NCI-H82 (cell line): ENCODE data around the gene QPCTL.

Source experiments
- DNase-seq: peaks from one replicate; lab custom pipeline; 2025; lab: John Stamatoyannopoulos, UW

The QPCTL gene

DNA sequence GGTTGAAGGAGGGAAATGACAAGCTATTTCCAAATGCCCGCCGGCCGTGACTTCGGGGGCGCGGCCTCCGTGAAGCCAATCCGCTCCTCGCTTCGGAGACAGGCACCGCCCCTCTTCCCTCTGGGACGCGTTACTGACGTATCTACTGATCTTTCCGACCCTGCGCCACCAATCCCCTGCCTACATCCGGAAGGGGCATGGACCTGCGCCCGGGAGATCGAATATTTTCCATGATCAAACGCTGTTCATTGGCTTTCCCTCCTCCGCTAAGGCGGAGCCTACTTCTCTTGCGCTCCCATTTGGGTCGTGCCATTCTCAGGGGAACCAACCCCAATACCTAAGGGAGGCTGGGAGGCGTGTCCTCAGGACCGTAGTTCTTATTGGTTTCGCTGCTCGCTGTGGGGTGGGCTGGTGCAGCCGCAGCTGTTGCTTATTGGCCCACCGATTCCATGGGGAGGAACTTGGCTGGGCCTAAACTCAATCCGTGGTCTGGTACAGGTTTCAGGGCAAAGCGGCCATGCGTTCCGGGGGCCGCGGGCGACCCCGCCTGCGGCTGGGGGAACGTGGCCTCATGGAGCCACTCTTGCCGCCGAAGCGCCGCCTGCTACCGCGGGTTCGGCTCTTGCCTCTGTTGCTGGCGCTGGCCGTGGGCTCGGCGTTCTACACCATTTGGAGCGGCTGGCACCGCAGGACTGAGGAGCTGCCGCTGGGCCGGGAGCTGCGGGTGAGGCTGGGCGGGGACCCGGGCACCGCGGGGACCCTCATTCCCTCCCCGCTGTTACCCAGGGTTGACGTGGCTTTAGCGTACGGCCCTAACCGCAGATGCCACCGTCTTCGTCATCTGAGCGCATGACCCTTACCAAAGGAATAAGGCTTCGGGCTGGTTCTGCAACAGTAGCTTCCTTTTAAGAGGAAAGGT is at the start of gene QPCTL:
TSS of gene QPCTL (plus strand) at position 480 of the 919 bp plus-strand sequence. CDS start at position 518, 38 bp downstream.
- DNase-seq: peak; percentile 100

DNA sequence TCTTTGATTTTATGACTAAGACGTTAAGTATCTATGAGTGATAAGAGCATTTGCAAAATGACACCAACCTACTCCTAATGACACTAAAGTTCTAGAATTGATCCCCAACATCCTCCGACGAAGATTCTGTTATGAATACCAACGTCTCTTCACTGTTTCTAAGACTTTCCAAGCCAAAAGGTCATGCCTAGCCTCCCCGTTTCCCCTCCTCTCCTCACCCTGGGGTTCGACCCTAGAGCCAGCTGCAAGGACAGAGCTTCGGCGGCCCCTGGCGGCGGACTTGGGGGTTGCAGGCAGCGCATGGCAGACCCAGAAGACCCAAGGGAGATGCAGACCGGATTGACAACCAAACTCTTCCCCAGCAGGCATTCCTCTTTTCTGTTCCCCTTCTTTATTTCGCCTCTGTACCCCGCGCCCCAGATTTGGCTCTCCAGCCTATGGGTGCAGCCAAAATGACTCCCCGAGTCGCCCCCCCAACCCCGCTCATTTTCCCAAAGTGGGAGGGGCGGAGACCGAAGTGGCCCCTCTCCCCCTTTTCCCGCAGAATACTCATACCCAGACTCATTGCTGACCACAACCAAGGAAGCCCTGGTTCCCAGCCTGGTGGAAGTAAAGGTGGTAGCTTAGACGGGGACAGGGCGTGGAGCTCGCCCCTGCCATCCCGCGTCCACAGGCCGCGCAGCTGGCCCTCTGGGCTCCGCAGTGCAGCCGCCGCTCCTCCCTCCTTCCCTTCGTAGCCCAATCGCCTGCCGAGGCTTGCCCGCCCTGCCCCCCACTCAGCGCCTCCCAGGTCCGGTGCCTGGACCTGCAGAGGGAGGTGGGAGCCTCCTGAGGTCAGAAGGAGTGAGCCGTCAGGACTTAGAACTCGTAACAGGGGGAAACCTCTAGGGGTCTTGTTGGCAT is 49.2 kb upstream of the QPCTL start:
- DNase-seq: peak; percentile 96

DNA sequence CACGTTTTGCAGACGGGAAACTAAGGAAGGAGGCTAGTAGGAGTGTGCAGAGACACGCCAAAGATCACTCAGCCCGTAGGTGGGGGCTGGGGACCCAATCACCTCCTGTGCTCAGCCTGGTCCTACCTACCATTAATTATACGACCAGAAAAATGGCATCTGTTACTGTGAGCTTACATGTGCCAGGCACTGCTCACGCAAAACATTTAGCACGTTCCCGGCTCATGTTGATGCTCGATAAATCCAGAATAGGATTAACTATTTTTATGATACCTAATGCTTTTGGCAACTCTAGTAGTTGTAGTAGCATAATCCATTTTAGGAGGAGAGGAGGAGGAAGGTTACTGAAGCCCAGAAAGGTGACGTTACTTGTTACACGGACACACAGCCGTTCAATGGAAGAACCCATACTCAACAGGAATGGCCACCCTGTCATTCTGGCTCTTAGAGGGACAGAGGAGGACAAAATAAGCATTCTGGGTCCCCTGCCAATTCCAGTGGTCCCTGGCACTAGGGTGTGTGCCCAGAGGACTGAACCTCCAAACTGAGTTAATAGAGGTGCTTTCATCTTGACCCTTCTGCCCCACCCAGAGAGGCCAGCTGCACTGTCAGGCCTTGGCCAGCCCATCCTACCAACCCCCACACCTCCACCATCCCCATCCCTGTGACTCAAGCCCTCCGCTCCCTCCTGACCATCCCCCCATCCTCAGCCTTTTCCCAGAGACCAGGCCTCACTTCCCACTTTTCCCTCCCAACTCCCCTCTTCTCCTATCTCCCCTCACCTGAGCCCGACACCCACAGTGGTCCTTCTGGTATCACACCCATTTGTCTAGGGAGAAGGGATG is 48.3 kb upstream of the QPCTL start:
- peak; percentile 96 for DNase-seq

DNA sequence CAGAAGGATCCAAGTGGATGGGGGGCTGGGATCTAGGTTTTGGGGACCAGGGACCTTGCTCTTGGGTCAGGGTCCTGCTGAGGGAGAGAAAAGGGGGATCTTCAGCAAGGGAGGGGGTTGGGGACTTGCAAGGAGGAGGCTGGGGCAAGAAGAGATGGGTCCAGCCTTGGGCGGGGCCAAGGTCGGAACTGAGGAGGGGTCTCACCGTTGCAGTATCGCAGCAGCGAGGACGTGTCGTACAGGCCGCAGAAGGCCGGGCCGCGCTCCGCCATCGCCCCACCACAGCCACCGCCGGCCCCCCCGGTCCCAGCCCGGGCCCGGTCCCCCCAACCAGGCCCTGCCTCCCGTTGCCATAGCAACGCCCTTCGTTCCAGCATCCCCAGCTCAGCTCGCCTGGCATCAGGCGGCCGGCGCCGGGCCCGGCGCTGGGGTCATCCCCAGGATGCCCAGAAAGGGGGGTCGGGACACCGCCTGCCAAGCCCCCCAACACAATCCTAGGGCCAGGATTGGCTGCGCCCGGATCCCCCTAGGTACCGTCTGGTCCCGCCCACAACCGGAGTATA is 47.3 kb upstream of the QPCTL start:
- no peak for DNase-seq

DNA sequence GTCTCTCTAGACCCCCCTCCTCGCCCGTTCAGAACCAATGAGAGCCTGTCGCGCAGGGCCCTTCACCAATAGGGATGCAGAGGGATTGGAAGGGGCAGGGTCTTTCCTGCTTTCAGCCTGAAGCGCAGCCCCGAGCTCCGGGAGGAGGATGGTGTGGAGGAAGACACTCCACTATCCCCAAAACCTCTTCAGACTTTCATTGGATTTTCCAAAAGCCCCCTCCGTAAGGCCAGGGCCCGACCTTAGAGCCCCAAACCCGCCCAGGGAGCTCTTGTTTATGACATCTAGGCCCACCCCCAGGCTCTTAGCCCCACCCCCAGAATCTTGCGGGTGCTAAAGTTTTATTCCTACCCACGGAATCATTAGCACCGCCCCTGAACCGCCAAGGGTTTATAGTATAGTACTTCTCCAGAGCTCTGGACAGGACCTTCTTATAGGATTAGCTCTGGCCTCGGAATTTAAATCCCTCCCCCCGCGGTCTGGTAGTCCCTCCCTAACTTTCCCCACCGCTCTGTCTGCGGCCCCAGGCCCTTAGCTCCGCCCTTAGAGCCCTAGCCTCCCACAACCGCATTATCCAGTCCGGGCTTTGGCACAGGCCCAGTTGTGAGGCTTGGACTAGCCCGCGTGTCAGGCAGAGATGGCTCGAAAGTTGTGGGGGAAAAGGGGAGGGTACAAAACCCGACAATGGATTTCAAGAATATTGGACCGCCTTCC is 46.7 kb upstream of the QPCTL start:
- peak; percentile 100 for DNase-seq

DNA sequence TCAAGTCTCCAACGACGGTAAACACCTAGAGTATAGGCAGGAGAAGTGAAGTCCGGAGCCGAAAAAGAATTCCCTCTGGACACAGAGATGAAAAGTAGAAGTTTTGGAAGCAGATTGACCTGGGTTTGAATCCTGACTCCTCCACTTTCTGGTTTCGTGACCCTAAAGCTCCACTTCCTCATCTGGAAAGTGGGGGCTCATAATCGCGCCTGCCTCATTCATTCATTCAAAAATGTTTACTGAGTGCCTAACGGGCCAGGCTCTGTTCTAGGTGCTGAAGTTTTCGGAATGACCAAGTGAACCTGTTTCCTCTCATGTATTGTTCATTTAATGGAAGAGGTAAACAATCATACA is 46.1 kb upstream of the QPCTL start:
- no peak for DNase-seq

DNA sequence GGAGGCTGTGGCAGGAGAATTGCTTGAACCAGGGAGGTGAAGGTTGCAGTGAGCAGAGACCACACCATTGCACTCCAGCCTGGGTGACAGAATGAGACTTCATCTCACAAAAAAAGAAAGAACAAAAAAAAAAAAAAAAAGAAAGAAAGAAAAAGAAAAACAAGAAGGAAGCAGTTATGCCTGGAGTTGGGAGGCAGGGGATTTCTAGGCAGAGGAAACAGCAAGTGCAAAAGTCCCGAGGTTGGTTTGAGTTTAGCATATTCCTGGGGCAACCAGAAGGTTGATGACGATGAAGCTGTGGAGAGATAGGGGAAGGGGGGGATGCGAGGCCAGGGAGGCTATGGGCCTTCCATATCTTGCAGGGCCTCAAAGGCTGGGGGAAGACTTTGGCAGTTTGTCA is 41.7 kb upstream of the QPCTL start:
- DNase-seq: no peak

DNA sequence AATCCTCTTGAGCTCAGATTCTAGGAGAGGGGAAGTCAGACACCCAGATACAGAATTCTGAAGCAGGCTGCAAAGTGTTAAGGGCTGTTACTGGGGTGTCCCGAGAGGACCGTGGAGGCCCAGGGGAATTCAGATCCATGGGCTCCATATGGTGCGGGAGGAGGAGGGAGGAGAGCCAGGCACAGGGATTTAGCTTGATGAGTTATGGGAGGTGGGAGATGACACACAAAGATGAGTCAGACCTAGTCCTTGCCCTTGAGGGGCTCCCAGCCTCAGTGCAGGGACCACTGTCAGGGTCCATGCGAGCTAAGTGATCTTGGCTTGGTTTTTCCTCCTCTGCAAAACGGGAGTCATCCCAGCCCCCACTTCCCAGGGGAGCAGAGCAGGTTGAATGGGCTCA is 38.8 kb upstream of the QPCTL start:
- DNase-seq: peak; percentile 99

DNA sequence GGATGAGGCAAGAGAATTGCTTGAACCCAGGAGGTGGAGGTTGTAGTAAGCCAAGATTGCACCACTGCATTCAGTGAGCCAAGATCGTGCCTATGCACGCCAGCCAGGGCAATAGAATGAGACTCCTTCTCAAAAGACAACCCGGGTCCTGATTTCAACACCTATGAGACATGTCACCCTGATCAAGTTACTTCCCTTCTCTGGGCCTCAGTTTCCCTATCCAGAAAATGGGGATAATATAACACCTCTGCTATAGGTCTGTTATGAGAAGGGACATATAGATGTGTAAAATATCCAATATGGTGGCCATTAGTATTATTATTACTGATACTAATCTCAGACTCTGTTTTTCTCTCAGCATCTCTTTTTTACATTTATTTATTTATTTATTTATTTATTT is 37.4 kb upstream of the QPCTL start:
- DNase-seq: no peak

DNA sequence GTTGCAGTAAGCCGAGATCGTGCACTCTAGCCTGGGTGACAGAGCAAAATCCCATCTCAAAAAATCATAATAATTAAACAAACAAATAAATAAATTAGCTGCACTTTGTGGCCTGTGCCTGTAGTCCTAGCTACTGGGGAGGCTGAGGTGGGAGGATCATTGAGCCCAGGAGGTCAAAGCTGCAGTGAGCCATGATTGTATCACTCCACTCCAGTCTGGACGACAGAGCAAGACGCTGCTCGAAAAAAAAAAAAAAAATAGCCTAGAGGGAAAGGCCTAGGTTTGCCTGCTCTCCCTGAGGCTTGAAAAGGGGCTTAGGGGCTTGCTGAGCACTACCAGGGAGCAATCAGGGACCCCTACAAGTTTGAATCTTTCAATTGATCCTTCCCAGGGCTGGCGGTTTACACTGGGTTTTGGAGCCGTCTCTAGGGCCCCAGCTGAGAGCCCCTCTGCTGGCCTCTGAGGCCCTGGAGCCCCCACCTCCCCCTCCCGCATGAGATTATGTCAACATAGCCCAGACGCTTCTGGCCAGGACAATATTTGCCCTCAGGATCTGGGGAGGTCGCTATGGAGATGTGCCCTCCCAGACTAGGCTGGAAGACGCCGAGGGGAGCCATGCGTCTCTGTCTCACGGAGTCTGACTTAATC is 34.8 kb upstream of the QPCTL start:
- DNase-seq: peak; percentile 98

DNA sequence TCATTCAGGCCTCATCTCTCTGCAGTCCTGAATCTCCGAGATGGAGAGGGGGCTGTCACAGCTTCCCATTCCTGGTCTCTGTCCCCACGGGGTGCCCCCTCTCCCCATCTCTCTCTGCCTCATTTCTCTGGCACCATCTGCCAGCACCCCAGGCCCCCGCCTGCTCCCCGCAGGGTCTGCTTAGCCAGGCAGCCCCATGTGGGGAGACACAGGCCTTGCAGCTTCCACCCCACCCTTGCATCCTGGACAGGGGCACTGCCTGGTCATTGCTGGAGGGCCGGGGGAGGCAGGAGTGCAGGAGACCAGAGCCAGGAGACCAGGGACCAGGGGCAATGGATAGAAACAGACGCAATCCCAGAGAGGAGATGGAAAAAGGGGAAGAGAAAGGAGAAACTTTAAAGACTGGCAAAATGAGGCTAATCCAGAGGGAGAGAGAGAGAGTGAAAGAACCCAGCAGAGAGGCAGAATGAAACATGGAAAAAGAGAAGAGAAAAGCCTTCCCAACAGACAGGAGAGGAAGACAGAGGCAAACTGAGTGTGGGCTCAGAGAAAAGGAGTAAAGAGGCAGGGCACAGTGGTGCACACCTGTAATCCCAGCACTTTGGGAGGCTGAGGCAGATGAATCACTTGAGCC is 33.3 kb upstream of the QPCTL start:
- DNase-seq: peak; percentile 25

DNA sequence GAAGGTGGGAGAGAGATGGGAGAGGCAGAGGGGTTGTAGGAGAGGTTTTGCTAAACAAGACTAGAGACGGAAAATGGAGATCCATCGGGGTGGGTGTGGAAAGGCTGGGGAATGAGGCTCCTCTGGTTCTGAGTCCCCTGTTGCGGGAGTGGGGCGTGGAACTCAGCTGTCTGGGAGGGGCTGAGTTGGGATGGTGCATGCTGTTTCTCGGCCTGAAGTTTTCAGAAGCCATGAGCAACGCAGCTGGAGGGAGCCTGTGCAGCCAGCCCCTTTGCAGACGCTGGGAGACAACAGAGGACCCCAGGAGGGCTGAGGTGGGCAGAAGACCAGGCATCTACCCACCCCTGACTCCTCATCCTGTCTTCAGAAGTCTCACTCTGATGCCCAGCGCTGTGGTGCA is 31.8 kb upstream of the QPCTL start:
- peak; percentile 25 for DNase-seq

DNA sequence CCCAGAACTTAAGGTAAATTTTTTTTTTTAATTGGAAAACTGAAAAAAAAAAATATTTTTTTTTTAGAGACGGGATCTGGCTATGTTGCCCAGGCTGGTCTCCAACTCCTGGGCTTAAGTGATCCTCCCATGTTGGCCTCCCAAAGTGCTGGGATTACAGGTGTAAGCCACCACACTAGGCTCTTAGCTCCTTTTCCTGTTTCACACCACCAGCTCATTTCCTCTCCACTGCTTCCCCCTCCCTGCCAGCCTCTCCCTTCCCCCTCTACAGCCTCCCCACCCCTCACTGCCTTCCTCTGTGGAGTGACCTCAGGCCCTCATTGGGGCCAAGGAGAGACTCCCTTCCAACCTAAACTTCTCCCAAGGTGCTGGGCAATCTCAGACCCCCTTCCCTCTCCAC is 28.7 kb upstream of the QPCTL start:
- peak; percentile 52 for DNase-seq

DNA sequence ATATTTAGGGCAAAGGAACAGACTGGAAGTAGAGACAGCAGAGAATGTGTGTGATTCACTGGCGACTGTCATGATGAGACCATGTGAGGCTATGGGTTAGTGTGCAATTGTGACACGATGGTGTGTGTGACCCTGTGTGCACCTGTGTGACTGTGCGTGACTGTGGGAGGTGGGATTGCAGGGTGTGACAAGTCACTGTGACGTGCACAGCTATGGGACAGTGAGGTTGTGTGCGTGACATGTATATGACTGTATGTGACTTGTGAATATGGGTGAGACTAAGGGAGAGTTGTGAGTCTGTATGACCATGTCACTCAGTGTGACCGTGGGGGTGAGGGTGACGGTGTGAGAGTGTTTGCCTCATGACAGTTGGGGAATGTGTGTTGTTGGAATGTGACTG is 27.9 kb upstream of the QPCTL start:
- DNase-seq: no peak

DNA sequence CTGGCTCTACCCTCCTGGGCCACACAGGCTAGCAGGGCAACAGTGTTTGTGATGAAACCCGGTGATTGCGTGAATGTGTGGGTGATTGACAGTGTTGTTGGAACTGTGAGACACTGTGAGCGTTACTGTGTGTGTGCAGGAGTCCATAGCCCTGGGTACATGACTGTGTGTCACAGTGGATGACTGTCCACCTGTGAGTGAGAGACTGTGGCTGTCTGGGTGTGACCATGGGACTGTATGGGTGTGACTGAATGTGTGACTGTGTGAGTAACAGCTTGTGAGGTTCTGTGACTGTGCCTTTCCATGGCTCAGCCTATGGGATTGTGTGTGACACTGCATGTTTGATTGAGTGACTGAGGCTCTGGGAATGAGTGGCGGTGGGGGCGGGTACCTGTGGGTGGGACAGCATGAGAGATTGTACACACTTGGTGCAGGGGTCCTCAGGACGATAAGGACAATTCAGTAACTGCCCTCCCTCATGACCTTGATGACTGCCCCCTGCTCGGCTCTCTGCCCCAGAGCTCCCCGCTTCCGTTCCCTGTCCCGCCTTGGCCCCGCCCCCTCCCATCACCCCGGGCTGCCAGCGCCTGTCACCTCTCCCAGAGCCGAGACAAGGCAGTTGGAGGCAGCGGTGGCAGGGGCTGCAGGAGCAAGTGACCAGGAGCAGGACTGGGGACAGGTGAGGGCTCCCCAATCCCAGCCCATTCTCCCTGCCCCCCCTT is 24.7 kb upstream of the QPCTL start, which contains the start of gene GIPR:
TSS of gene GIPR (plus strand) at position 602 of the 722 bp plus-strand sequence. CDS start 1,300 bp downstream, outside the sequence.
- DNase-seq: peak; percentile 93

DNA sequence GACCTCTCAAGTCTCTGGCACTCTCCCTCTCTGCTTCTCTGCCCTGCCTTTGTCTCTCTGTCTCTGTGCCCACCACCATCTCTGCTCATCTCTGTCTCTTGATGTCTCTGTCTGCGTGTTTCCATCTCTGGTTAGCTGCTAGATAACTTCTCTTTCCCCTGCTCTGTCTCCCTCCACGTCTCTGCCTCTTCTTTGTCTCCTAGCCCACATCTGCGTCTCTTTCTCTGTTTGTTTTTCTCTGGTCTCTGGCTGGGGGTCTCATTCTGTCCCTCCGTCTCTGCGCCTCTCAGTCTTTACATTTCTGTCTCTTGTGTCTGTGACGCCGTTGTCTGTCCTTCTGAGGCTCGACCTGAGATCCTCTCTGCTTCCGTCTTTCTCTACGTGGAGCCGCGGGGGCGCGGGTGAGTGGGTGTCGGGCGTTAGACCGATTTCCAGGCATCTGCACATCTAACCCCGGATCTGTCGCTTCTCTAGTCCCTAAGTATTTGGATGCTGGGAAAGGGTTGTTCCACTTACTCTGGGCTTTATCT is 24.1 kb upstream of the QPCTL start:
- DNase-seq: no peak

DNA sequence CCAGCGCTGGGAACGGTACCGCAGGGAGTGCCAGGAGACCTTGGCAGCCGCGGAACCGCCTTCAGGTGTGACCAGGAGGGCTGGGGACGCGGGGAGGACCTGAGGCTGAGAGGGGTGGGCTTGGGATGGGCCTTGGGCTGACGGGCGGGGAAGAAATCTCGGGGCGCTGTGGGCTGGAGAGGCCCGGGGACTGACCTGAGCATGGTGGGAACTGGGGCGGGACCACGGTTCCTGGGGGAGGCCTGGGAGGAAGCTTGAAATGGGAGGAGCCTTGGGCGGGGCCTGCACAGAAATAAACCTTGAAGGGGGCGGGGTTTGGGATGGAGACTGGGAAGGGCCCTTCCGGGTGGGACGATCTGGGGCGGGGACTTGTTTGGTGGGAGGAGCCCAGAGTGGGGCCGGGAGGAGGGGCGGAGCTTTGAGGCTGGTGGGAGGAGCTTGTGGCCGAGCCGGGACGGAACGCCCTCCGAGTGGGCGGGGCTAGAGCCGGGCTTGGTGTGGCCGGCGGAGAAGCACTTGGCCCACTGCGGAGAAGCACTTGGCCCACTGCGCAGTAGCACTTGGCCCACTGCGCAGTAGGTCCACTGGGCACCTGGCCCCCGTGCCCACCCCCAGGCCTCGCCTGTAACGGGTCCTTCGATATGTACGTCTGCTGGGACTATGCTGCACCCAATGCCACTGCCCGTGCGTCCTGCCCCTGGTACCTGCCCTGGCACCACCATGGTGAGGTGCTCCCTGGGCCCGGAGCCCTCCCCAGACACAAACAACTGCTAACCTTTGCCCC is 21.6 kb upstream of the QPCTL start:
- DNase-seq: peak; percentile 88

DNA sequence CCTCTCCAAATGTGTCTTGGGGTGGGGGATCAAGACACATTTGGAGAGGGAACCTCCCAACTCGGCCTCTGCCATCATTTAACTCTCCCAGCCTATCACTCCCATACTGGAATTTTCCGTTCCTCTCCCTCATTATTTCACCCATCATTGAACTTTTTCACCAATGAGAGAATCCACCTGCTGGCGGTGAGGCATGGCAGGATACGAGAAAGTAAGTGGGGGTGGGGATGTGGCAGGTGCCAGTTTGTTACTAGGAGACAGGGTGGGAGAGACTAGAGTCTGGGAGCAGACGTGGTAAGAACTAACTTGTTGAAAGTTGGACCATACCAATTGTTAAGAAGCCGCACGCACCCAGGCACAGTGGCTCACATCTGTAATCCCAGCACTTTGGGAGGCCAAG is 17.5 kb upstream of the QPCTL start:
- DNase-seq: no peak
